Stimulated activated CD8-positive, alpha-beta memory T cell treated with anti-CD3 and anti-CD28 coated beads, Interleukin-2, amount 100 ng/mL, for 48 hours (primary cell): ENCODE data around the gene TARP.
"Not testable (repeated sequence)": the region's sequence is repeated elsewhere in the genome, so short reads cannot be mapped to it uniquely, and the experiment has no call there.

Experiments
- DNase-seq, 2 donors: peaks; one replicate each; pipeline ENCODE4 v3.0.0-alpha.2; 2020; ENCODE audit warnings: low read depth in 2 of 2

TARP gene

GRCh38 chr7:38262545-38262944 lies 10.9 kb downstream of the TARP start:
- no peak for DNase-seq

- DNase-seq = not testable (repeated sequence)
Measured at GRCh38 chr7:38262026-38262425, 11.4 kb downstream of the TARP start.

GRCh38 chr7:38261601-38262000 lies 11.8 kb downstream of the TARP start:
- not testable (repeated sequence) for DNase-seq

GRCh38 chr7:38259157-38259556 lies 14.3 kb downstream of the TARP start:
- DNase-seq = not testable (repeated sequence)

GRCh38 chr7:38257350-38257677 lies 16.1 kb downstream of the TARP start:
- no peak for DNase-seq

GRCh38 chr7:38249849-38250248 lies 23.6 kb downstream of the TARP start:
- DNase-seq = not testable (repeated sequence)

GRCh38 chr7:38248069-38248567 lies 25.3 kb downstream of the TARP start:
- no peak for DNase-seq

- DNase-seq = no peak
Measured at GRCh38 chr7:38245409-38245977, 27.9 kb downstream of the TARP start.

GRCh38 chr7:38244516-38244915 lies 28.9 kb downstream of the TARP start:
- DNase-seq = no peak

- not testable (repeated sequence) for DNase-seq
Measured at GRCh38 chr7:38243345-38243744, 30.1 kb downstream of the TARP start.

GRCh38 chr7:38242814-38243213 lies 30.6 kb downstream of the TARP start:
- DNase-seq = no peak

GRCh38 chr7:38241071-38241470 lies 32.4 kb downstream of the TARP start:
- no peak for DNase-seq

GRCh38 chr7:38239129-38239528 lies 34.3 kb downstream of the TARP start:
- DNase-seq = not testable (repeated sequence)

- DNase-seq = no peak
Measured at GRCh38 chr7:38235606-38236005, 37.8 kb downstream of the TARP start.

GRCh38 chr7:38234759-38235158 lies 38.7 kb downstream of the TARP start:
- DNase-seq = not testable (repeated sequence)

- peak; percentile 55 to 70 for DNase-seq
Measured at GRCh38 chr7:38232502-38233366, 40.7 kb downstream of the TARP start.

- DNase-seq = no peak
Measured at GRCh38 chr7:38229884-38230642, 43.4 kb downstream of the TARP start.

- no peak for DNase-seq
Measured at GRCh38 chr7:38229386-38229785, 44.0 kb downstream of the TARP start.

GRCh38 chr7:38224392-38224791 lies 49.0 kb downstream of the TARP start:
- DNase-seq = no peak

GRCh38 chr7:38223306-38223705 lies 50.1 kb downstream of the TARP start:
- DNase-seq = no peak

- no peak for DNase-seq
Measured at GRCh38 chr7:38222481-38223096, 50.8 kb downstream of the TARP start.

GRCh38 chr7:38220452-38220851 lies 53.0 kb downstream of the TARP start:
- DNase-seq = no peak
